Lung (tissue), 12 donors: ENCODE measurements around the gene ATP6V0D1. TPM values are rescaled to one million over a fixed set of nuclear protein-coding genes. Genes with fewer than 3 reads are reported as not detected.

Source experiments
- ATAC-seq: fragments of 200-7000 bp; cut with Tn5 transposase; one replicate; pipeline ENCODE4 v1.9.1; 2020; ENCODE audit warnings: moderate number of reproducible peaks; ENCODE audit not compliant: insufficient read depth, low FRiP score
- DNase-seq, 3 donors: peaks; one replicate each; pipeline ENCODE4 v3.0.0-alpha.2; 2013 to 2017
- H3K27ac ChIP-seq, 2 donors: one replicate each; pipeline ENCODE4 v1.5.1; 2013; ENCODE audit warnings: mild to moderate bottlenecking in 2 of 2, moderate library complexity in 2 of 2, control low read depth in 1 of 2, inconsistent platforms in 1 of 2, low read depth in 1 of 2, low read length in 1 of 2
- H3K27me3 ChIP-seq, 3 donors: one replicate each; pipeline ENCODE4 v1.5.1; 2013; ENCODE audit warnings: low read length in 2 of 3; ENCODE audit not compliant: control insufficient read depth in 3 of 3, insufficient read depth in 3 of 3
- H3K36me3 ChIP-seq, 4 donors: one replicate each; pipeline ENCODE4 v1.5.1; 2013; ENCODE audit warnings: low read length in 4 of 4, mild to moderate bottlenecking in 1 of 4, moderate library complexity in 1 of 4; ENCODE audit not compliant: control insufficient read depth in 4 of 4, insufficient read depth in 4 of 4
- H3K4me1 ChIP-seq, 5 donors: one replicate each; pipeline ENCODE4 v1.5.1; 2013; ENCODE audit warnings: low read length in 5 of 5, mild to moderate bottlenecking in 2 of 5, moderate library complexity in 1 of 5; ENCODE audit not compliant: control insufficient read depth in 5 of 5, insufficient read depth in 5 of 5
- H3K4me3 ChIP-seq: one replicate; pipeline ENCODE4 v1.5.1; 2013; ENCODE audit warnings: mild to moderate bottlenecking, control low read depth, moderate library complexity
- H3K9ac ChIP-seq, 2 donors: one replicate each; pipeline ENCODE4 v1.5.1; 2013; ENCODE audit warnings: low read length in 2 of 2, control low read depth in 1 of 2; ENCODE audit not compliant: insufficient read depth in 1 of 2
- H3K9me3 ChIP-seq, 4 donors: one replicate each; pipeline ENCODE4 v1.5.1; 2013; ENCODE audit warnings: low read length in 3 of 4, mild to moderate bottlenecking in 1 of 4, moderate library complexity in 1 of 4; ENCODE audit not compliant: control insufficient read depth in 4 of 4, insufficient read depth in 3 of 4
- WGBS, 2 donors: extraction: QIAGEN DNeasy Blood & Tissue Kit; methylation state at CpG; one replicate each; pipeline ENCODE4 v1.1.7; 2013; 5-methylcytosine and 5-hydroxymethylcytosine counted together
- polyA plus RNA-seq, 2 donors: library from polyadenylated mRNA; stranded (reverse); fragments of 200-250 nt; gene quantifications; one replicate each; pipeline ENCODE4 v1.2.1, GENCODE V29; 2013
- total RNA-seq, 2 donors: library from RNA; depleted of rRNA in 1 of 2; stranded (reverse); fragments of >200 nt in 1 of 2; gene quantifications; one replicate each; pipeline ENCODE4 v1.2.1, GENCODE V29; 2014 to 2021
- TF ChIP-seq, protein P1 (sequence below): IDR thresholded peaks from 2 replicates; pipeline ENCODE4 v1.5.1; 2012; ENCODE audit warnings: mild to moderate bottlenecking; ENCODE audit errors: control extremely low read depth, extremely low read depth
- donor health status: control.
- donor health status: control.
- donor health status: Bipolar disorder and iron deficiency.
- donor health status: healthy.
- donor health status: DM: yes; HTN: yes; CAD: no.

ATP6V0D1 gene
- total and polyA plus RNA-seq, 4 donors: 39.6 to 249 (median 136) TPM

DNA sequence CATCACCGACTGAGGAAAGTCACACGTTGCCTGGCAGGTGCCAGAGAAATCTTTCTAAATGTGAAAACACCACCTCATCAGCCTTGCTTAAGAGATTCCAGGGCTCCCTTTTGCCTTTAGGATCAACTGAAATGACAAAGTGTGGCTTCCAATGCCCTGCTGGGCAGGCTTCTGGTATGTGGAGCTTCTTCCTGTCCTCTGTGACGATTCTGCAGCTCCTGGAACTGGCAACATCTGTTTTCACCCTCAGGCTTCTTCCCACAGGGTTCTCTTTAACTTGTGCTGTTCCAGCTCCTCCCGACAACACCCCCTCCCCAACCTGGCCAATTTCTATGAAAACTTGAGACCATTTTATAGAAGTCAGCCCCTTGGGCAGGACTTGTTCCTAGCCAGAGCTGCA lies 59.9 kb downstream of the ATP6V0D1 start:
- Histone ChIP-seq H3K4me1 (peaks cover 0 to 20% (median 0%) of the 10 kb centered on the region in 5 donors), H3K36me3 (no peaks in the 10 kb centered on the region), H3K9me3 (no peaks in the 10 kb centered on the region), H3K27ac (no peak overlapping the region), H3K27me3 (peaks cover 0 to 2% (median 0%) of the 10 kb centered on the region in 3 donors), H3K9ac (no peak overlapping the region), H3K4me3 (no peak overlapping the region)
- DNase-seq: no peak
- TF ChIP-seq, protein P1, sequence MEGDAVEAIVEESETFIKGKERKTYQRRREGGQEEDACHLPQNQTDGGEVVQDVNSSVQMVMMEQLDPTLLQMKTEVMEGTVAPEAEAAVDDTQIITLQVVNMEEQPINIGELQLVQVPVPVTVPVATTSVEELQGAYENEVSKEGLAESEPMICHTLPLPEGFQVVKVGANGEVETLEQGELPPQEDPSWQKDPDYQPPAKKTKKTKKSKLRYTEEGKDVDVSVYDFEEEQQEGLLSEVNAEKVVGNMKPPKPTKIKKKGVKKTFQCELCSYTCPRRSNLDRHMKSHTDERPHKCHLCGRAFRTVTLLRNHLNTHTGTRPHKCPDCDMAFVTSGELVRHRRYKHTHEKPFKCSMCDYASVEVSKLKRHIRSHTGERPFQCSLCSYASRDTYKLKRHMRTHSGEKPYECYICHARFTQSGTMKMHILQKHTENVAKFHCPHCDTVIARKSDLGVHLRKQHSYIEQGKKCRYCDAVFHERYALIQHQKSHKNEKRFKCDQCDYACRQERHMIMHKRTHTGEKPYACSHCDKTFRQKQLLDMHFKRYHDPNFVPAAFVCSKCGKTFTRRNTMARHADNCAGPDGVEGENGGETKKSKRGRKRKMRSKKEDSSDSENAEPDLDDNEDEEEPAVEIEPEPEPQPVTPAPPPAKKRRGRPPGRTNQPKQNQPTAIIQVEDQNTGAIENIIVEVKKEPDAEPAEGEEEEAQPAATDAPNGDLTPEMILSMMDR: no peak
- WGBS, 2 donors: 85 to 86% methylated on average over 4 of the region's 4 CpGs
- ATAC-seq: no peak

DNA sequence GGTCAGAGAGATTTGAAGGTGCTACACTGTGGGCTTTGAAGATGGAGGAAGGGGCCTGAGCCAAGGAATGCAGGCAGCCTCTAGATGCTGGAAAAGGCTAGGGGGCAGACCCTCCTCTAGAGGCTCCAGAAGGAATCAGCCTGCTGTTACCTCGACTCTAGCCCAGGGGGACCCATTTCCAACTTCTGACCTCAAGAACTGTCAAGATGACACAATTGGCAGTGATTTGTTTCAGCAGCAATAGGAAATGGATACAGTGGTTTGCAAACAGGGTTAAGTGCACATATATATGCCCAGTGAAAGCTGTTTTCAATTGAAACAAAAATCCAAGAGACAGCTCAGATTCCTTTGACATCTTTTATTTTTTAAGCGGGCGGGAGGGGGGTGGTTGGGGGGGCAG lies 61.0 kb downstream of the ATP6V0D1 start:
- peaks cover 0 to 20% (median 0%) of the 10 kb centered on the region in 5 donors for H3K4me1 ChIP-seq
- ATAC-seq (no peak), DNase-seq (no peak)
- TF ChIP-seq, protein P1: no peak
- 83 to 86% methylated on average over 3 of the region's 3 CpGs for WGBS, 2 donors
- no peaks in the 10 kb centered on the region for H3K36me3 ChIP-seq
- no peak overlapping the region for H3K9ac ChIP-seq
- peaks cover 0 to 2% (median 0%) of the 10 kb centered on the region in 3 donors for H3K27me3 ChIP-seq
- no peaks in the 10 kb centered on the region for H3K9me3 ChIP-seq
- H3K27ac ChIP-seq: no peak overlapping the region
- H3K4me3 ChIP-seq: no peak overlapping the region

DNA sequence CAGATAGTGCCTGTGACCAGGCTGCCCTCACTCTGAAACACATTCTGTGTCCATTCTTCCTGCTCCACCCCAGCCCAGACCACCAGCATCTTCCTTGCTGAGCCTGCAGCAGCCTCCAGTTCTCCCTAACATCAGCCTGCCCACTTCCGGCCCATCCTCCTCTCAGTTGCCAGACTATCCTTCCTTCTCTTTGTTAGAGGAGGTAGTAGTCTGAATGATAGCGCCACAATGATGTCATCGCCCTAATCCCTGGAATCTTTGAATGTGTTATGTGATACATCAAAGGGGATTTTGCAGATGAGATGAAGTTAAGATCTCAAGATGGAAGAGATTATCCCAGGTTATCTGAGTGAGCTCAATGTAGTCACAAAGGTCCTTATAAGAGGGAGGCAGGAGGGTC lies 61.5 kb downstream of the ATP6V0D1 start:
- ATAC-seq (no peak), DNase-seq (no peak)
- Histone ChIP-seq H3K4me1 (peaks cover 0 to 16% (median 2%) of the 10 kb centered on the region in 5 donors), H3K36me3 (no peaks in the 10 kb centered on the region), H3K4me3 (no peak overlapping the region), H3K9me3 (no peaks in the 10 kb centered on the region), H3K9ac (no peak overlapping the region), H3K27me3 (peaks cover 0 to 2% (median 0%) of the 10 kb centered on the region in 3 donors), H3K27ac (no peak overlapping the region)
- WGBS, 2 donors: 95 to 96% methylated on average over 3 of the region's 3 CpGs
- TF ChIP-seq, protein P1: no peak
